IMR-90 (cell line): Measurements from ENCODE around the gene ARFGEF3. TPM values are rescaled to one million over a fixed set of nuclear protein-coding genes. Genes with fewer than 3 reads are reported as not detected.

Source experiments
- ATAC-seq: fragments of 200-7000 bp; cut with Tn5 transposase; 2 replicates; pipeline ENCODE4 v1.9.1; 2020; ENCODE audit warnings: low read depth, mild to moderate bottlenecking, moderate library complexity
- BruUV-seq: library from RNA; stranded (reverse); fragments of 400-500 nt; replicated peaks from 2 replicates; lab custom pipeline; 2021; lab: Mats Ljungman, UMichigan
- CTCF ChIA-PET: fragments of 300-600 bp; formaldehyde crosslinking; extraction: SDS; loops from one replicate; lab custom pipeline; 2021; ENCODE audit warnings: antibody characterized with exemption; lab: Yijun Ruan, JAX
- POLR2A ChIA-PET: fragments of 300-600 bp; sonication (Branson Sonifier 250); formaldehyde crosslinking; loops from one replicate; lab custom pipeline; 2022; ENCODE audit warnings: antibody characterized with exemption; ENCODE audit not compliant: unreplicated experiment; lab: Charles Lee
- DNase-seq: peaks from one replicate; pipeline ENCODE4 v3.0.0; 2013
- H2AFZ ChIP-seq: replicated peaks from 2 replicates; pipeline ENCODE3; 2013; ENCODE audit warnings: low read length, mild to moderate bottlenecking; ENCODE audit not compliant: poor library complexity
- H2AK5ac ChIP-seq: 2 replicates; pipeline ENCODE4 v1.6.1; 2013; ENCODE audit warnings: low read depth, low read length, inconsistent platforms
- H2AK9ac ChIP-seq: replicated peaks from 2 replicates; pipeline ENCODE3; 2013; ENCODE audit warnings: mild to moderate bottlenecking, low read depth, low read length, moderate library complexity; ENCODE audit not compliant: poor library complexity
- H2BK120ac ChIP-seq: 2 replicates; pipeline ENCODE4 v1.6.1; 2013; ENCODE audit warnings: low read depth, low read length, inconsistent platforms
- H2BK15ac ChIP-seq: 3 replicates; pipeline ENCODE4 v1.6.1; 2013; ENCODE audit warnings: low read depth, low read length, inconsistent platforms
- H2BK20ac ChIP-seq: 2 replicates; pipeline ENCODE4 v1.6.1; 2013; ENCODE audit warnings: low read depth, mild to moderate bottlenecking, inconsistent platforms, low read length, moderate library complexity
- H2BK5ac ChIP-seq: 2 replicates; pipeline ENCODE4 v1.6.1; 2013; ENCODE audit warnings: mild to moderate bottlenecking, low read depth, low read length, inconsistent platforms; ENCODE audit not compliant: poor library complexity, severe bottlenecking
- H3K14ac ChIP-seq: replicated peaks from 2 replicates; pipeline ENCODE4 v1.6.1; 2013; ENCODE audit warnings: low read depth, low read length, inconsistent platforms
- H3K18ac ChIP-seq: 2 replicates; pipeline ENCODE4 v1.6.1; 2013; ENCODE audit warnings: low read depth, low read length, control low read depth
- H3K23ac ChIP-seq: 2 replicates; pipeline ENCODE4 v1.6.1; 2013; ENCODE audit warnings: low read depth, low read length, inconsistent platforms
- H3K27ac ChIP-seq: 2 replicates; pipeline ENCODE4 v1.5.1; 2013; ENCODE audit warnings: mild to moderate bottlenecking, control low read depth, low read length; ENCODE audit not compliant: insufficient read depth
- H3K27me3 ChIP-seq: 2 replicates; pipeline ENCODE4 v1.6.1; 2013; ENCODE audit warnings: low read length; ENCODE audit not compliant: control insufficient read depth, insufficient read depth
- H3K36me3 ChIP-seq: 2 replicates; pipeline ENCODE4 v1.6.1; 2013; ENCODE audit warnings: low read length, mixed read lengths; ENCODE audit not compliant: control insufficient read depth, insufficient read depth
- H3K4ac ChIP-seq: 2 replicates; pipeline ENCODE4 v1.6.1; 2013; ENCODE audit warnings: low read depth, low read length, inconsistent platforms
- H3K4me1 ChIP-seq: 2 replicates; pipeline ENCODE4 v1.6.1; 2013; ENCODE audit warnings: low read length, mixed read lengths; ENCODE audit not compliant: control insufficient read depth, insufficient read depth
- H3K4me2 ChIP-seq: 2 replicates; pipeline ENCODE4 v1.6.1; 2013; ENCODE audit warnings: low read depth, mild to moderate bottlenecking, control low read depth, low read length, moderate library complexity
- H3K4me3 ChIP-seq: 2 replicates; pipeline ENCODE4 v1.5.1; 2013; ENCODE audit warnings: low read depth, mild to moderate bottlenecking, control low read depth, low read length, moderate library complexity; ENCODE audit not compliant: insufficient read depth
- H3K56ac ChIP-seq: 2 replicates; pipeline ENCODE4 v1.6.1; 2013; ENCODE audit warnings: low read length, inconsistent platforms; ENCODE audit not compliant: insufficient read depth; ENCODE audit errors: extremely low read depth
- H3K79me1 ChIP-seq, 2 experiments: 2 replicates each; pipeline ENCODE4 v1.6.1; 2013; ENCODE audit warnings: low read length in 2 of 2, inconsistent platforms in 1 of 2, low read depth in 1 of 2
- H3K9ac ChIP-seq: 2 replicates; pipeline ENCODE4 v1.6.1; 2013; ENCODE audit warnings: low read depth, low read length, control low read depth
- H3K9me1 ChIP-seq: 2 replicates; pipeline ENCODE4 v1.6.1; 2013; ENCODE audit warnings: low read length, inconsistent platforms; ENCODE audit not compliant: insufficient read depth
- H3K9me3 ChIP-seq: 2 replicates; pipeline ENCODE4 v1.6.1; 2013; ENCODE audit warnings: low read length; ENCODE audit not compliant: control insufficient read depth, insufficient read depth
- H4K20me1 ChIP-seq: 2 replicates; pipeline ENCODE4 v1.6.1; 2013; ENCODE audit warnings: low read length, inconsistent platforms; ENCODE audit not compliant: insufficient read depth
- H4K5ac ChIP-seq: 2 replicates; pipeline ENCODE4 v1.6.1; 2013; ENCODE audit warnings: mild to moderate bottlenecking, low read depth, low read length, control low read depth
- H4K8ac ChIP-seq, 2 experiments: 2 replicates each; pipeline ENCODE4 v1.6.1; 2013; ENCODE audit warnings: low read depth in 2 of 2, low read length in 2 of 2, control low read depth in 1 of 2, inconsistent platforms in 1 of 2
- H4K91ac ChIP-seq: 2 replicates; pipeline ENCODE4 v1.6.1; 2013; ENCODE audit warnings: low read depth, low read length, inconsistent platforms; ENCODE audit not compliant: insufficient read depth
- BHLHE40 ChIP-seq: fragments of 150-350 bp; IDR thresholded peaks from 2 replicates; pipeline ENCODE4 v1.6.1; 2016; ENCODE audit warnings: mild to moderate bottlenecking, low read depth, low read length
- CEBPB ChIP-seq: IDR thresholded peaks from 2 replicates; pipeline ENCODE4 v1.6.1; 2012; ENCODE audit warnings: low read depth, low read length, improper control_type of control experiment
- CHD1 ChIP-seq: IDR thresholded peaks from 2 replicates; pipeline ENCODE4 v1.6.1; 2012; ENCODE audit warnings: low read depth, low read length, improper control_type of control experiment
- CTCF ChIP-seq: conservative IDR thresholded peaks from 2 replicates; pipeline ENCODE4 v1.5.1; 2012; ENCODE audit warnings: mild to moderate bottlenecking, low read depth, low read length, improper control_type of control experiment
- FOS ChIP-seq: fragments of 150-350 bp; IDR thresholded peaks from 2 replicates; pipeline ENCODE4 v1.6.1; 2016; ENCODE audit warnings: low read depth, low read length
- MAFK ChIP-seq: IDR thresholded peaks from 2 replicates; pipeline ENCODE4 v1.6.1; 2012; ENCODE audit warnings: low read depth, low read length, improper control_type of control experiment
- MAZ ChIP-seq: IDR thresholded peaks from 2 replicates; pipeline ENCODE4 v1.6.1; 2012; ENCODE audit warnings: low read depth, mild to moderate bottlenecking, low read length, improper control_type of control experiment, moderate library complexity, borderline replicate concordance
- MXI1 ChIP-seq: IDR thresholded peaks from 2 replicates; pipeline ENCODE4 v1.6.1; 2012; ENCODE audit warnings: low read depth, mild to moderate bottlenecking, low read length, moderate library complexity, borderline replicate concordance
- NFE2L2 ChIP-seq: fragments of 150-350 bp; IDR thresholded peaks from 2 replicates; pipeline ENCODE4 v1.6.1; 2016; ENCODE audit warnings: low read depth, mild to moderate bottlenecking, low read length
- POLR2A ChIP-seq: IDR thresholded peaks from 2 replicates; pipeline ENCODE4 v1.6.1; 2012; ENCODE audit warnings: mild to moderate bottlenecking, low read depth, low read length
- RAD21 ChIP-seq: IDR thresholded peaks from 2 replicates; pipeline ENCODE4 v1.6.1; 2012; ENCODE audit warnings: low read length, improper control_type of control experiment
- RCOR1 ChIP-seq: IDR thresholded peaks from 2 replicates; pipeline ENCODE4 v1.6.1; 2012; ENCODE audit warnings: mild to moderate bottlenecking, low read length, improper control_type of control experiment; ENCODE audit not compliant: insufficient replicate concordance
- SMC3 ChIP-seq: fragments of 150-350 bp; IDR thresholded peaks from 2 replicates; pipeline ENCODE4 v1.6.1; 2016; ENCODE audit warnings: low read depth, mild to moderate bottlenecking, antibody characterized with exemption, low read length, moderate library complexity
- USF2 ChIP-seq: fragments of 150-350 bp; IDR thresholded peaks from 2 replicates; pipeline ENCODE4 v1.6.1; 2017; ENCODE audit warnings: mild to moderate bottlenecking, antibody characterized with exemption, low read length, low read depth
- WGBS, 2 experiments: methylation state at CpG; one replicate each; pipeline versions ENCODE4 v1.1.5 to v1.1.7; 2013; ENCODE audit warnings: missing lambda C conversion rate in 2 of 2; ENCODE audit not compliant: insufficient read length in 1 of 2; ENCODE audit errors: extremely low coverage in 2 of 2; 5-methylcytosine and 5-hydroxymethylcytosine counted together
- dilution Hi-C: fragments of 300-500 bp; cut with HindIII; formaldehyde crosslinking; loops from one replicate; pipeline ENCODE4 v1.14.3; 2018; ENCODE audit warnings: low sequenced_read_pairs; ENCODE audit not compliant: unreplicated experiment
- in situ Hi-C: fragments of 300-500 bp; cut with MboI; formaldehyde crosslinking; loops from 3 replicates; pipeline ENCODE4 v1.14.3; 2019; ENCODE audit warnings: low sequenced_read_pairs, inconsistent platforms, mixed read lengths
- intact Hi-C: fragments of 100-400 bp; cut with micrococcal nuclease; formaldehyde crosslinking; loops from 2 replicates; pipeline ENCODE4 v1.10.0; 2022
- polyA plus RNA-seq, 3 experiments: library from polyadenylated mRNA; depleted of rRNA; stranded (reverse); fragments of >200 nt; gene quantifications; 2 replicates each; pipeline ENCODE4 v1.2.3, GENCODE V29; 2012; ENCODE audit warnings: low replicate concordance in 1 of 3
- total RNA-seq: library from RNA; depleted of rRNA; stranded (reverse); fragments of >200 nt; gene quantifications from 2 replicates; pipeline ENCODE4 v1.2.3, GENCODE V29; 2012

ARFGEF3 gene
- total and polyA plus RNA-seq, 2 of the 4 experiments (the other 2 are of a cell fraction) = under 0.01 to 0.02 TPM

GRCh38 chr6:138230759-138231380 is 69.1 kb downstream of the ARFGEF3 start:
- Histone ChIP-seq H2AFZ (no peak overlapping the region), H3K9ac (no peak overlapping the region), H2BK120ac (no peak overlapping the region), H3K56ac (no peak overlapping the region), H3K36me3 (no peaks in the 10 kb centered on the region), H3K79me1 (no peaks in the 10 kb centered on the region), H2BK20ac (no peak overlapping the region), H3K4me2 (no peak overlapping the region), H2BK5ac (no peak overlapping the region), H3K4me3 (no peak overlapping the region), H4K91ac (no peak overlapping the region), H3K4ac (no peak overlapping the region), H4K5ac (no peak overlapping the region), H3K4me1 (no peaks in the 10 kb centered on the region), H4K20me1 (no peaks in the 10 kb centered on the region), H2AK5ac (no peak overlapping the region), H3K27me3 (peaks cover 4% of the 10 kb centered on the region), H2AK9ac (no peak overlapping the region), H2BK15ac (no peak overlapping the region), H3K14ac (no peak overlapping the region), H4K8ac (no peak overlapping the region), H3K27ac (no peak overlapping the region), H3K18ac (no peak overlapping the region), H3K9me3 (no peaks in the 10 kb centered on the region), H3K9me1 (0 out of 2 replicates have a peak, but pooled peaks cover 3% of the 10 kb centered on the region), H3K23ac (no peak overlapping the region)
- in situ Hi-C loops (no loop called here), intact Hi-C loops (no loop called here), dilution Hi-C loops (no loop called here)
- ATAC-seq = no peak
- TF ChIP-seq CHD1 (no peak), FOS (no peak), MAZ (no peak), CTCF (no peak), POLR2A (no peak), USF2 (no peak), SMC3 (no peak), NFE2L2 (no peak), MAFK (no peak), BHLHE40 (no peak), CEBPB (no peak), RCOR1 (no peak), MXI1 (no peak), RAD21 (no peak)
- DNase-seq = no peak
- BruUV-seq = no TSS peak
- no CpG with 5 or more reads among the region's 3 CpGs for WGBS, 2 experiments
- ChIA-PET CTCF (no interaction called here), POLR2A (no interaction called here)
